CD4-positive, alpha-beta T cell (primary cell): Measurements from ENCODE around the gene SCFD2. TPM values are rescaled to one million over a fixed set of nuclear protein-coding genes. Genes with fewer than 3 reads are reported as not detected.
A peak's percentile ranks its signal among the peaks of the same experiment; 100 is the strongest.

Source experiments
- ATAC-seq: fragments of 200-7000 bp; cut with Tn5 transposase; one replicate; pipeline ENCODE4 v1.10.0; 2022; ENCODE audit warnings: mild to moderate bottlenecking; ENCODE audit not compliant: poor library complexity
- CTCF ChIA-PET: fragments of 350-600 bp; sonication (Branson Sonifier 250); formaldehyde crosslinking; loops from one replicate; lab custom pipeline; 2021; ENCODE audit warnings: antibody characterized with exemption, inconsistent platforms; lab: Charles Lee
- POLR2A ChIA-PET: fragments of 350-600 bp; sonication (Branson Sonifier 250); formaldehyde crosslinking; loops from one replicate; lab custom pipeline; 2021; ENCODE audit warnings: antibody characterized with exemption, inconsistent platforms; lab: Charles Lee
- DNase-seq, 14 experiments: peaks; one replicate each; pipeline ENCODE4 v3.0.0-alpha.2; 2013 to 2020; ENCODE audit warnings: mixed read lengths in 2 of 14
- H3K27ac ChIP-seq, 2 donors: one replicate each; pipeline versions ENCODE4 v1.5.1 to v1.7.0; 2013; ENCODE audit warnings: low read length in 2 of 2, low read depth in 1 of 2, mild to moderate bottlenecking in 1 of 2
- H3K27me3 ChIP-seq, 2 experiments: 1 replicate in 1 of 2; 2 replicates in 1 of 2; pipeline versions ENCODE4 v1.6.1 to v1.7.0; 2013; ENCODE audit warnings: low read length in 2 of 2, control low read depth in 1 of 2, mild to moderate bottlenecking in 1 of 2, moderate library complexity in 1 of 2; ENCODE audit not compliant: insufficient read depth in 2 of 2, control insufficient read depth in 1 of 2
- H3K36me3 ChIP-seq: one replicate; pipeline ENCODE4 v1.6.1; 2013; ENCODE audit warnings: low read length, control low read depth; ENCODE audit not compliant: insufficient read depth
- H3K4me1 ChIP-seq: one replicate; pipeline ENCODE4 v1.6.1; 2013; ENCODE audit warnings: low read length, control low read depth; ENCODE audit not compliant: insufficient read depth
- H3K4me3 ChIP-seq: one replicate; pipeline ENCODE4 v1.5.1; 2013; ENCODE audit warnings: mild to moderate bottlenecking, low read length, moderate library complexity
- H3K9me3 ChIP-seq, 2 experiments: 1 replicate in 1 of 2; 2 replicates in 1 of 2; pipeline versions ENCODE4 v1.6.1 to v1.7.0; 2013; ENCODE audit warnings: low read length in 2 of 2, mild to moderate bottlenecking in 2 of 2, control low read depth in 1 of 2, moderate library complexity in 1 of 2; ENCODE audit not compliant: control insufficient read depth in 1 of 2, insufficient read depth in 1 of 2
- H3K27ac Mint-ChIP-seq: one replicate; pipeline ENCODE4 v1.8.0; 2020; ENCODE audit warnings: mixed read lengths
- H3K27me3 Mint-ChIP-seq: one replicate; pipeline ENCODE4 v1.8.0; 2021; ENCODE audit warnings: mixed read lengths
- H3K36me3 Mint-ChIP-seq: one replicate; pipeline ENCODE4 v1.8.0; 2021; ENCODE audit warnings: low read depth, mixed read lengths
- H3K4me1 Mint-ChIP-seq: one replicate; pipeline ENCODE4 v1.8.0; 2021; ENCODE audit warnings: low read depth, mixed read lengths
- H3K4me3 Mint-ChIP-seq: one replicate; pipeline ENCODE4 v1.8.0; 2020; ENCODE audit warnings: mild to moderate bottlenecking, mixed read lengths
- H3K9me3 Mint-ChIP-seq: one replicate; pipeline ENCODE4 v1.8.0; 2020; ENCODE audit warnings: mixed read lengths
- CTCF ChIP-seq: fragments of 200-600 bp; IDR thresholded peaks from one replicate; pipeline ENCODE4 v1.8.0; 2022; ENCODE audit warnings: antibody characterized with exemption, mild to moderate bottlenecking
- intact Hi-C, 2 experiments: fragments of 100-400 bp; cut with DNase I in 1 of 2; cut with micrococcal nuclease in 1 of 2; formaldehyde crosslinking; loops; one replicate each; pipeline versions ENCODE4 v1.15.1 to v1.9.0; 2023 to 2025; cut with DNase I, micrococcal nuclease
- total RNA-seq, 174 experiments: library from RNA in 2 of 174; stranded (reverse) in 2 of 174; gene quantifications; one replicate each; pipeline ENCODE4 v1.2.3 and lab custom pipeline; 2021 to 2026

Gene SCFD2
- total RNA-seq, 2 experiments from 2014 or later, result 15.4 to 17.6 TPM

- no peaks in the 10 kb centered on the region for H3K4me1 ChIP-seq
- Mint-ChIP-seq H3K36me3 (no peaks in the 10 kb centered on the region), H3K4me1 (peaks cover 4% of the 10 kb centered on the region), H3K9me3 (no peaks in the 10 kb centered on the region), H3K27ac (no peak overlapping the region), H3K27me3 (no peaks in the 10 kb centered on the region), H3K4me3 (no peak overlapping the region)
- no peaks in the 10 kb centered on the region for H3K27me3 ChIP-seq
- no peak overlapping the region for H3K27ac ChIP-seq
- ChIA-PET POLR2A (no interaction called here), CTCF (interaction anchor here (1.8 kb wide), 1 partner anchor 439 kb away, joined by 7 read pairs; no protein-coding TSS in a partner anchor)
- no peak for TF ChIP-seq CTCF
- no peaks in the 10 kb centered on the region for H3K36me3 ChIP-seq
- ATAC-seq (no peak), DNase-seq (no peak)
- intact Hi-C loops, result loop anchor here in 1 of 2 experiments (1.0 to 2.0 kb wide), 2 partner anchors 440 to 610 kb away; no protein-coding TSS in a partner anchor
- no peaks in the 10 kb centered on the region for H3K9me3 ChIP-seq
- H3K4me3 ChIP-seq, result no peak overlapping the region
Measured at GRCh38 chr4:52984462-52984881, 381.4 kb downstream of the SCFD2 start.

- H3K9me3 ChIP-seq, result no peaks in the 10 kb centered on the region
- no peaks in the 10 kb centered on the region for H3K27me3 Mint-ChIP-seq
- peak; percentile 81 for TF ChIP-seq CTCF
- intact Hi-C loops, result loop anchor here in 1 of 2 experiments (1.0 to 2.0 kb wide), 2 partner anchors 439 to 609 kb away; no protein-coding TSS in a partner anchor
- POLR2A ChIA-PET, result interaction anchor here (1.1 kb wide), 1 partner anchor 439 kb away, joined by 3 read pairs; no protein-coding TSS in a partner anchor
- H3K4me3 Mint-ChIP-seq, result no peak overlapping the region
- CTCF ChIA-PET, result interaction anchor here (0.7 to 1.8 kb wide), 4 partner anchors 72 to 438 kb away, joined by 3 to 7 read pairs (median 3); no protein-coding TSS in a partner anchor
- H3K27ac ChIP-seq, result no peak overlapping the region
- DNase-seq (peak in 3 of 14 experiments; percentile 61 to 64 (median 62)), ATAC-seq (no peak)
- no peaks in the 10 kb centered on the region for H3K4me1 ChIP-seq
- no peak overlapping the region for H3K27ac Mint-ChIP-seq
- peaks cover 4% of the 10 kb centered on the region for H3K4me1 Mint-ChIP-seq
- no peak overlapping the region for H3K4me3 ChIP-seq
- no peaks in the 10 kb centered on the region for H3K36me3 Mint-ChIP-seq
- H3K9me3 Mint-ChIP-seq, result no peaks in the 10 kb centered on the region
- no peaks in the 10 kb centered on the region for H3K36me3 ChIP-seq
- H3K27me3 ChIP-seq, result no peaks in the 10 kb centered on the region
Measured at GRCh38 chr4:52983563-52984303, 382.1 kb downstream of the SCFD2 start.

GRCh38 chr4:52982946-52983340 lies 382.9 kb downstream of the SCFD2 start:
- Histone ChIP-seq H3K27me3 (no peaks in the 10 kb centered on the region), H3K4me3 (no peak overlapping the region), H3K4me1 (no peaks in the 10 kb centered on the region), H3K36me3 (no peaks in the 10 kb centered on the region), H3K27ac (no peak overlapping the region), H3K9me3 (no peaks in the 10 kb centered on the region)
- ATAC-seq, result no peak
- H3K27me3 Mint-ChIP-seq, result no peaks in the 10 kb centered on the region
- no peak overlapping the region for H3K4me3 Mint-ChIP-seq
- no peak overlapping the region for H3K27ac Mint-ChIP-seq
- DNase-seq, result no peak
- H3K4me1 Mint-ChIP-seq, result peaks cover 4% of the 10 kb centered on the region
- intact Hi-C loops, result no loop called here
- no peaks in the 10 kb centered on the region for H3K36me3 Mint-ChIP-seq
- TF ChIP-seq CTCF, result no peak
- CTCF ChIA-PET, result interaction anchor here (0.7 to 1.1 kb wide), 4 partner anchors 71 to 607 kb away, joined by 3 to 4 read pairs (median 3); no protein-coding TSS in a partner anchor
- H3K9me3 Mint-ChIP-seq, result no peaks in the 10 kb centered on the region
- POLR2A ChIA-PET, result interaction anchor here (1.1 kb wide), 1 partner anchor 438 kb away, joined by 3 read pairs; no protein-coding TSS in a partner anchor
